Tibial nerve (tissue), 4 donors: ENCODE measurements around the gene SPATS2.

Experiments used
- CTCF ChIP-seq, 5 experiments: fragments of 200-600 bp in 3 of 5; fragments of 450-650 bp in 2 of 5; sonication (generic) in 3 of 5; IDR thresholded peaks; one replicate each; pipeline ENCODE4 v1.5.1; 2016 to 2019; ENCODE audit warnings: antibody characterized with exemption in 5 of 5, mild to moderate bottlenecking in 3 of 5, moderate library complexity in 2 of 5
- EP300 ChIP-seq, 2 donors: sonication (generic); formaldehyde crosslinking; IDR thresholded peaks; one replicate each; pipeline ENCODE4 v1.6.1; 2017; ENCODE audit warnings: antibody characterized with exemption in 2 of 2, mild to moderate bottlenecking in 1 of 2
- POLR2A ChIP-seq, 2 donors: fragments of 450-650 bp; IDR thresholded peaks; one replicate each; pipeline ENCODE4 v1.6.1; 2017; ENCODE audit warnings: antibody characterized with exemption in 2 of 2, mild to moderate bottlenecking in 2 of 2, moderate library complexity in 2 of 2

GRCh38 chr12:49439042-49439441 is 71.8 kb downstream of the SPATS2 start:
- TF ChIP-seq POLR2A (IDR thresholded peaks at IDR 0.05): no peak
- no peak for TF ChIP-seq CTCF (IDR thresholded peaks at IDR 0.05)
- TF ChIP-seq EP300 (IDR thresholded peaks at IDR 0.05): no peak
